ENCODE results near the gene ENO3. TPM values are rescaled to one million over a fixed set of nuclear protein-coding genes. Genes with fewer than 3 reads are reported as not detected.

The ENO3 gene
- total RNA-seq, 4 donors from 2014 or later, result 2.0 to 4.2 (median 3.2) TPM

DNA sequence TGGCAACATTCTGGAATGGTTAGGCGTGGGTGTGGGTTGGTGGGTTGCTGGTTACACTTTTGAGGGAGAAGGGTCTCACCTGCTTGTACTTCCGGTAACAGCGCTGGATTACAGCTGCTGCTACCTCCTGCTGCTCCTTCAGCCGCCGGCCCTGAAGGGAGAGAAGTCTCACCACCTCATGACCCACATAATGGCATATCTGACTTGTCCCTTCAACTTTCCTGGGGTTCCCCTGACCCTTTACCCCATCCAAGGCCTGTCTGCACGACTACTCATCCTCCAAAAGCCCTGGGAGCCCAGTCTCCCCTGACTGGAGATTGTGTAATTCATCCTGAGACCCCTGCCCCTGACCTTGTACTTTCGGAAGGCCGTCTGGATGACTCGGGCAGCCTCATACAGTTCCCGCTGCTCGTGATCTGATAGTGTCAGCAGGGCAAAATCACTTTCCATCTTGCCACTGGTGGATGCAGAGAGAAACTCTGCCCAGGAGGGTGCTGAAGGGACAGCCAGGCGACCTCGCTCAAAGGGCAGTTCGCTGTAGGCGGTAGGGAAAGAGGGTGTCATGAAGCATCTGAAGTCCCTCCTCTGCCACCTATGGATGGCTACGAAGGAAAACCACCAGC is 18.7 kb downstream of the ENO3 start:
- TF ChIP-seq POLR2A (IDR thresholded peaks at IDR 0.05) (no peak), EP300 (IDR thresholded peaks at IDR 0.05) (no peak), POLR2AphosphoS5 (IDR thresholded peaks at IDR 0.05) (no peak)
- TF ChIP-seq, protein P1, sequence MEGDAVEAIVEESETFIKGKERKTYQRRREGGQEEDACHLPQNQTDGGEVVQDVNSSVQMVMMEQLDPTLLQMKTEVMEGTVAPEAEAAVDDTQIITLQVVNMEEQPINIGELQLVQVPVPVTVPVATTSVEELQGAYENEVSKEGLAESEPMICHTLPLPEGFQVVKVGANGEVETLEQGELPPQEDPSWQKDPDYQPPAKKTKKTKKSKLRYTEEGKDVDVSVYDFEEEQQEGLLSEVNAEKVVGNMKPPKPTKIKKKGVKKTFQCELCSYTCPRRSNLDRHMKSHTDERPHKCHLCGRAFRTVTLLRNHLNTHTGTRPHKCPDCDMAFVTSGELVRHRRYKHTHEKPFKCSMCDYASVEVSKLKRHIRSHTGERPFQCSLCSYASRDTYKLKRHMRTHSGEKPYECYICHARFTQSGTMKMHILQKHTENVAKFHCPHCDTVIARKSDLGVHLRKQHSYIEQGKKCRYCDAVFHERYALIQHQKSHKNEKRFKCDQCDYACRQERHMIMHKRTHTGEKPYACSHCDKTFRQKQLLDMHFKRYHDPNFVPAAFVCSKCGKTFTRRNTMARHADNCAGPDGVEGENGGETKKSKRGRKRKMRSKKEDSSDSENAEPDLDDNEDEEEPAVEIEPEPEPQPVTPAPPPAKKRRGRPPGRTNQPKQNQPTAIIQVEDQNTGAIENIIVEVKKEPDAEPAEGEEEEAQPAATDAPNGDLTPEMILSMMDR (IDR thresholded peaks at IDR 0.05), result no peak
- WGBS, result 89% methylated on average over 16 of the region's 16 CpGs
- Histone ChIP-seq H3K4me1 (peaks cover 38% of the 10 kb centered on the region), H3K27me3 (no peaks in the 10 kb centered on the region), H3K27ac (peak overlapping the region; percentile 27), H3K36me3 (peaks cover 45% of the 10 kb centered on the region), H3K9me3 (no peaks in the 10 kb centered on the region), H3K4me3 (peak overlapping the region; percentile 55)
- no peak for DNase-seq (ENCODE audit: low spot score in 2 of 2)

DNA sequence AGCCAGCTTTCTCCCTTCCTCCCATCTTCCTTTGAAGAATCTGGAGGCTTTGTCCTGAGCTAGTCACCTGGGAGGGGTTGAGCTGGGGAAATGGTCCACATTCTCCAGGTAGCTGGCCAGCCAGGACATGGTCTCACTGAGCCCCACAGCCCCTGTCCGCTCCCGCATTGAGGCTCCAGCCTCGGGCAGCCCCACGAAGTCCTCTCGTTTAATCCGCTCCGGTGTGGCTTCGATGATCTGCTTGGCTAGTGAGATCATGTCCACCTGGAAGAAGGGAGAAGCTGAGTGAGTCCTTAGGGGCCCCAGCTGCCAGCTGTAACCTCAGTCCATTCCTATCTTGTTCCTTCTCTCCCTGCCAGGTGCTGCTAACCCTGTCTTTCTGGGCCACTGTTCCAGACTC is 19.4 kb downstream of the ENO3 start:
- no peak for DNase-seq (ENCODE audit: low spot score in 2 of 2)
- Histone ChIP-seq H3K27ac (no peak overlapping the region), H3K27me3 (no peaks in the 10 kb centered on the region), H3K9me3 (no peaks in the 10 kb centered on the region), H3K4me3 (no peak overlapping the region), H3K36me3 (peaks cover 48% of the 10 kb centered on the region), H3K4me1 (peaks cover 37% of the 10 kb centered on the region)
- 89% methylated on average over 8 of the region's 8 CpGs for WGBS
- no peak for TF ChIP-seq POLR2A (IDR thresholded peaks at IDR 0.05)
- no peak for TF ChIP-seq POLR2AphosphoS5 (IDR thresholded peaks at IDR 0.05)
- no peak for TF ChIP-seq EP300 (IDR thresholded peaks at IDR 0.05)
- TF ChIP-seq, protein P1 (IDR thresholded peaks at IDR 0.05), result no peak

DNA sequence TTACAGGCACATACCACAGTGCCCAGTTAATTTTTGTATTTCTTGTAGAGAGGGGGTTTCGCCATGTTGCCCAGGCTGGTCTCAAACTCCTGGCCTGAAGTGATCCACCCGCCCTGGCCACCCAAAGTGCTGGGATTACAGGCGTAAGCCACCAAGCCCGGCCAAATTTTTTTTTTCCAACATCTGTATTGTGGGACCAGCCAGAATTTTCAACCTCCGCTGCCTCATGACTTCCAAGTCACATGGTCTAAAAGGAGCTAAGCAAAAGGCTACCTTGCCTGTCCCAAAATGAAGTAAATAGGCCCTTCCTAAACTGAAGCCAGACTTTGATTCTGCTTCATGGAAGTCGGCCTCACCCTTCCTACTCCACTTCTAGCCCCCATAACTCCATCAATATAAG is 20.9 kb downstream of the ENO3 start:
- Histone ChIP-seq H3K4me1 (peaks cover 22% of the 10 kb centered on the region), H3K4me3 (no peak overlapping the region), H3K36me3 (peaks cover 64% of the 10 kb centered on the region), H3K27ac (no peak overlapping the region), H3K9me3 (no peaks in the 10 kb centered on the region), H3K27me3 (no peaks in the 10 kb centered on the region)
- WGBS, result 78% methylated on average over 6 of the region's 6 CpGs
- DNase-seq (ENCODE audit: low spot score in 2 of 2), result no peak
- no peak for TF ChIP-seq POLR2A (IDR thresholded peaks at IDR 0.05)

DNA sequence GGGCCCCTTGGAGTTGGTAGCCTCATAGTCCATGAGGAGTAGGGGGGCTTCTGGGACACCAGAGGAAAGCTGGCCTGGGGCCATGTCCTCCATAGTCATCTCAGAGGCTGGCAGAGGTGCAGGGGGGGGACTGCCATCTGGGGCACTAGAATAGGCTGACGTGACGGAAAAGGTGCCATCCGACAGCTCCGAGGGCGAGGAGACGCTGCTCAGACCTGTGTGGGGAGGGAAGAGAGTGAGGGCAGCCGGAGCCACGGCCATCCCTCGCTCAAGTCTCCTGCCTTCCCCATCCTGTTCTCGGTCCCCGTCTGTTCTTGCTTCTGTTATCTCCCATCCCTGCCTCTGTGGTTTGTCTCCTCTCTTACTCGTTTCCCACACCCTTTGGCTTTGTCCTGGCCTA is 21.4 kb downstream of the ENO3 start:
- Histone ChIP-seq H3K27me3 (no peaks in the 10 kb centered on the region), H3K36me3 (peaks cover 69% of the 10 kb centered on the region), H3K27ac (no peak overlapping the region), H3K9me3 (no peaks in the 10 kb centered on the region), H3K4me3 (no peak overlapping the region), H3K4me1 (peaks cover 22% of the 10 kb centered on the region)
- DNase-seq (ENCODE audit: low spot score in 2 of 2), result no peak
- no peak for TF ChIP-seq POLR2A (IDR thresholded peaks at IDR 0.05)
- no peak for TF ChIP-seq POLR2AphosphoS5 (IDR thresholded peaks at IDR 0.05)
- TF ChIP-seq, protein P1 (IDR thresholded peaks at IDR 0.05), result no peak
- no peak for TF ChIP-seq EP300 (IDR thresholded peaks at IDR 0.05)
- WGBS, result 88% methylated on average over 12 of the region's 12 CpGs

DNA sequence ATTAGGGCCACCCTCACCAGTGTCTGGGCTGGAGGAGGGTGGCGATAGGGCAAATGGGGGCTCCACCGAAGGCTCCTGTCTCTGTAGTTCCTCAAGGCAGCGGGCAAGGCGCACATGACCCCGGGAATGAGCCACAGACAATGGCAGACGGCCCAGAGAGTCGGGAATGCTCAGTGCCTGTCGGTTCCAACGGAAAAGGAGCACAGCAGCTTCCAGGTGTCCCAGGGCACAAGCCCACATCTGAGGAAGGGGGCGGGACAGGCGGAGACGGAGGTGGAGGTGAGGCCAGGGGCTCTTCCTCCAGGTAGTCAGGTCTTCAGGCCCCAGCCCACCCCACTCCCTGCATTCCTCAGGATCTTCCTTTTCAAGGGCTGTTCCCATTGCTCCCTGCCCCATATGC is 21.8 kb downstream of the ENO3 start:
- H3K36me3 ChIP-seq, result peaks cover 73% of the 10 kb centered on the region
- peaks cover 22% of the 10 kb centered on the region for H3K4me1 ChIP-seq
- no peaks in the 10 kb centered on the region for H3K27me3 ChIP-seq
- WGBS, result 80% methylated on average over 10 of the region's 12 CpGs
- no peak overlapping the region for H3K27ac ChIP-seq
- H3K4me3 ChIP-seq, result no peak overlapping the region
- no peak for TF ChIP-seq EP300 (IDR thresholded peaks at IDR 0.05)
- TF ChIP-seq POLR2AphosphoS5 (IDR thresholded peaks at IDR 0.05), result no peak
- TF ChIP-seq POLR2A (IDR thresholded peaks at IDR 0.05), result no peak
- TF ChIP-seq, protein P1 (IDR thresholded peaks at IDR 0.05), result no peak
- no peak for DNase-seq (ENCODE audit: low spot score in 2 of 2)
- no peaks in the 10 kb centered on the region for H3K9me3 ChIP-seq

Measured in suprapubic skin (tissue), 4 donors.